ENCODE results near the gene JAK2. TPM values are rescaled to one million over a fixed set of nuclear protein-coding genes. Genes with fewer than 3 reads are reported as not detected.
"Not testable (repeated sequence)": the region's sequence is repeated elsewhere in the genome, so short reads cannot be mapped to it uniquely, and the experiment has no call there.

The JAK2 gene
- total RNA-seq, 3 donors from 2014 or later (not counting 1 experiment from before 2014, with no cell fraction given) = 20.8 to 43.9 (median 30.0) TPM

DNA sequence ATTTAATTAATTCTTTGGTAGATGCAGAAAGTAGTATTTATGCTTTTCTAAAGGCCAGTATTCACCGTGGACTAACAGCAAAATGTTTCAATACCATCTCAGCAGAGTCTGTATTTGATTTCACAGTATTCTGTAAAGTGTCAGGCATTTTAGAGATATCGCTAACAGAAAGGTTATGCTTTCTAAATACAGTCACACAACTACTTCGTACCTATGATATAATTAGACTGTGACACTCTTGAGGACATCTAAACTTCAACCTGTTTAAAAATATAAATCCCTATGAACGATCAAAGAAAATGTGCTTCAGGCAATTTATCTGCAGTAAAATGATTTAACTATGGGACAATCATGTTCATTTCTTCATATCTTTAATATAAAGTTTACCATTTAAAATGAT, 41.7 kb upstream of the JAK2 start:
- Histone ChIP-seq H3K36me3 (ENCODE audit: control insufficient read depth, insufficient read depth, low read length) (no peaks in the 10 kb centered on the region), H3K4me1 (ENCODE audit: control insufficient read depth, insufficient read depth, low read length) (peaks cover 19% of the 10 kb centered on the region), H3K9me3 (ENCODE audit: control insufficient read depth, insufficient read depth, low read length) (no peaks in the 10 kb centered on the region), H3K27me3 (ENCODE audit: control insufficient read depth, insufficient read depth, low read length) (no peaks in the 10 kb centered on the region), H3K4me3 (ENCODE audit: low read length) (no peak overlapping the region), H3K27ac (ENCODE audit: low read length) (no peak overlapping the region)
- ATAC-seq (no peak), DNase-seq (no peak)
- H3K4me3 Mint-ChIP-seq = no peak overlapping the region
- H3K9me3 Mint-ChIP-seq = no peaks in the 10 kb centered on the region
- peaks cover 28% of the 10 kb centered on the region in 2 donors for H3K4me1 Mint-ChIP-seq
- intact Hi-C loops (cut with micrococcal nuclease) = no loop called here
- no peaks in the 10 kb centered on the region for H3K36me3 Mint-ChIP-seq
- TF ChIP-seq, protein P1, sequence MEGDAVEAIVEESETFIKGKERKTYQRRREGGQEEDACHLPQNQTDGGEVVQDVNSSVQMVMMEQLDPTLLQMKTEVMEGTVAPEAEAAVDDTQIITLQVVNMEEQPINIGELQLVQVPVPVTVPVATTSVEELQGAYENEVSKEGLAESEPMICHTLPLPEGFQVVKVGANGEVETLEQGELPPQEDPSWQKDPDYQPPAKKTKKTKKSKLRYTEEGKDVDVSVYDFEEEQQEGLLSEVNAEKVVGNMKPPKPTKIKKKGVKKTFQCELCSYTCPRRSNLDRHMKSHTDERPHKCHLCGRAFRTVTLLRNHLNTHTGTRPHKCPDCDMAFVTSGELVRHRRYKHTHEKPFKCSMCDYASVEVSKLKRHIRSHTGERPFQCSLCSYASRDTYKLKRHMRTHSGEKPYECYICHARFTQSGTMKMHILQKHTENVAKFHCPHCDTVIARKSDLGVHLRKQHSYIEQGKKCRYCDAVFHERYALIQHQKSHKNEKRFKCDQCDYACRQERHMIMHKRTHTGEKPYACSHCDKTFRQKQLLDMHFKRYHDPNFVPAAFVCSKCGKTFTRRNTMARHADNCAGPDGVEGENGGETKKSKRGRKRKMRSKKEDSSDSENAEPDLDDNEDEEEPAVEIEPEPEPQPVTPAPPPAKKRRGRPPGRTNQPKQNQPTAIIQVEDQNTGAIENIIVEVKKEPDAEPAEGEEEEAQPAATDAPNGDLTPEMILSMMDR (IDR thresholded peaks at IDR 0.05) = no peak
- WGBS (ENCODE audit: insufficient coverage) = 89% methylated on average over 3 of the region's 4 CpGs
- no peaks in the 10 kb centered on the region for H3K27me3 Mint-ChIP-seq (ENCODE audit: low read depth in 2 of 2)
- H3K27ac Mint-ChIP-seq = no peak overlapping the region

DNA sequence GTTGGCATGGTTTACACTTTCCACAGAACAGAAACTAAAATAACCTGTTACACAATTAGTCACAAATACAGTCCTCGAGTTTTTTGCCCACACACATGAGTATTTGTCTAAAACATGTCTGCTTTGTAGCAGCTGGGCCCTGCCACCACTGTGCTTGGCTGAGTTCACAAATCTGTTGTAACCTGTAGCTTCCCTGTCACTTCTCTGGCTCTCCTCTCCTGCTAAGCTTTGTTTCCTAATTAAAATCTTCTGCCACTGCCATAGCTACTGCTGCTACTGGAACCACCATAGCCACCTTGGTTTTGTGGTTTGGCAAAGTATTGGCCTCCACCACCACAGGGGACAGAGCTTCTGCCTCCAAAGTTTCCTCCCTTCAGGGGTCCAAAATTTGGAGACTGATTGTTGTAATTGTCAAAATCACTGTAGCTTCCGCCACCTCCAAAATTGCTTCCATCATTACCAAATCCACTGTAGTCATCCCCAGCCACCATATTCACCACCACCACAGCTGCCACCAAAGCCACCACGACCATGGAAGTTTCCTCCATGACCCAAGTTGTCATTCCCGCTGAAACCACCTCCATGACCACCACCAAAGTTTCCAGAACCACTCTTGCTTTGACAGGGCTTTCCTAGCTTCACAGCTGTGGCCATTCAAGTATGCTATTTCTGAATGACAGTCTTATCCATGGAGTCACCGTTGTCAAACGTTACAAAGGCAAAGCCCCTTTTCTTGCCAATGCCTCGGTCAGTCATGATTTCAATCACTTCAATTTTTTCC, 40.5 kb upstream of the JAK2 start:
- H3K27me3 ChIP-seq (ENCODE audit: control insufficient read depth, insufficient read depth, low read length); H3K36me3 Mint-ChIP-seq; DNase-seq; H3K4me3 ChIP-seq (ENCODE audit: low read length); H3K27me3 Mint-ChIP-seq (ENCODE audit: low read depth in 2 of 2); H3K27ac ChIP-seq (ENCODE audit: low read length); H3K9me3 ChIP-seq (ENCODE audit: control insufficient read depth, insufficient read depth, low read length); ATAC-seq; H3K9me3 Mint-ChIP-seq; intact Hi-C loops (cut with micrococcal nuclease); H3K4me3 Mint-ChIP-seq; H3K36me3 ChIP-seq (ENCODE audit: control insufficient read depth, insufficient read depth, low read length): not testable (repeated sequence)
- peaks cover 15% of the 10 kb centered on the region in 2 donors for H3K4me1 Mint-ChIP-seq
- peak overlapping the region; percentile 43 to 72 for H3K27ac Mint-ChIP-seq
- WGBS (ENCODE audit: insufficient coverage) = 71% methylated on average over 7 of the region's 7 CpGs
- H3K4me1 ChIP-seq (ENCODE audit: control insufficient read depth, insufficient read depth, low read length) = peaks cover 11% of the 10 kb centered on the region

DNA sequence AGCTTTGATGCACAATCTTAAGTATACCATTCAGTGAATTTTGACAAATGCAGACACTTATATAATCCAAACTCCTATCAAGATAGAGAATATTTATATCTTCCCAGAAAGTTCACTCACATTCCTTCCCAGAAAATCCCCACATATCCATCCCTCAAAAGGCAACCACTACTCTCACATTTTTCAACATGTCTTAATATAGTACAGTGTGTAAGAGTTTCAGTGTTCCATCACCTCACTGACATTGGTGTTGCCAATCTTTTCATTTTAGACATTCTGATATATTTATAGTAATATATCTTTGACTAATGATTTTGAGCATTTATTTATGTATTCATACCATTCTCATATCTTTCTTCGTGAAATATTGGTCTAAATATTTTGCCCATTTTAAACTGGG, 38.1 kb upstream of the JAK2 start:
- Mint-ChIP-seq H3K4me1 (peaks cover 13% of the 10 kb centered on the region in 2 donors), H3K4me3 (no peak overlapping the region), H3K9me3 (no peaks in the 10 kb centered on the region), H3K27ac (no peak overlapping the region), H3K27me3 (ENCODE audit: low read depth in 2 of 2) (peaks cover 5% of the 10 kb centered on the region in 2 donors), H3K36me3 (no peaks in the 10 kb centered on the region)
- ATAC-seq = no peak
- no CpG with 5 or more reads among the region's 1 CpG for WGBS (ENCODE audit: insufficient coverage)
- Histone ChIP-seq H3K9me3 (ENCODE audit: control insufficient read depth, insufficient read depth, low read length) (no peaks in the 10 kb centered on the region), H3K4me3 (ENCODE audit: low read length) (no peak overlapping the region), H3K27me3 (ENCODE audit: control insufficient read depth, insufficient read depth, low read length) (no peaks in the 10 kb centered on the region), H3K27ac (ENCODE audit: low read length) (no peak overlapping the region), H3K4me1 (ENCODE audit: control insufficient read depth, insufficient read depth, low read length) (peaks cover 10% of the 10 kb centered on the region), H3K36me3 (ENCODE audit: control insufficient read depth, insufficient read depth, low read length) (no peaks in the 10 kb centered on the region)
- intact Hi-C loops (cut with micrococcal nuclease) = no loop called here
- no peak for DNase-seq
- TF ChIP-seq, protein P1 (IDR thresholded peaks at IDR 0.05) = no peak

DNA sequence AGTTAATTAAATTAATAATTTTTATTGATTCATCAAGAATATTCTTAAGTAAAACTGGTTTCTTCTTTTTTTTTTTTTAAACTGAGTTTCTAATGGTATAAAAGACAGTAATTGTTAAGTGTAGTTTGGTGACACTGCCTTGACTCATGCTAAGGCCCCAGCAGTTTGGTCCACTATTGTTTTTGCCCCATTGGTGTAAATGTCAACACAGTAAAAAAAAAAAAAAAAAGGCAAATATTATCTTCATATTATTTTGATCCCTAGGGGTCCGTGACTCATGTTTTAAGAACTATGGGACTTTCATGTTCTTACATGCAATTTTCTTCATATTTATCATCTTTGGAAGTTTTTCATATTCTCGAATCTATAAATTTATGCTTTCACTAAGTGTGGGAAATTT, 29.2 kb upstream of the JAK2 start:
- no CpG with 5 or more reads among the region's 2 CpGs for WGBS (ENCODE audit: insufficient coverage)
- Histone ChIP-seq H3K9me3 (ENCODE audit: control insufficient read depth, insufficient read depth, low read length) (no peaks in the 10 kb centered on the region), H3K4me1 (ENCODE audit: control insufficient read depth, insufficient read depth, low read length) (no peaks in the 10 kb centered on the region), H3K4me3 (ENCODE audit: low read length) (no peak overlapping the region), H3K36me3 (ENCODE audit: control insufficient read depth, insufficient read depth, low read length) (no peaks in the 10 kb centered on the region), H3K27ac (ENCODE audit: low read length) (no peak overlapping the region), H3K27me3 (ENCODE audit: control insufficient read depth, insufficient read depth, low read length) (no peaks in the 10 kb centered on the region)
- Mint-ChIP-seq H3K36me3 (no peaks in the 10 kb centered on the region), H3K4me1 (no peaks in the 10 kb centered on the region), H3K9me3 (no peaks in the 10 kb centered on the region), H3K4me3 (no peak overlapping the region), H3K27ac (no peak overlapping the region), H3K27me3 (ENCODE audit: low read depth in 2 of 2) (peaks cover 9 to 19% of the 10 kb centered on the region in 2 donors)
- DNase-seq (no peak), ATAC-seq (no peak)
- intact Hi-C loops (cut with micrococcal nuclease) = no loop called here
- TF ChIP-seq, protein P1 (IDR thresholded peaks at IDR 0.05) = no peak

Measured in natural killer cell (primary cell).